ENCODE results near the gene CD59.

DNA sequence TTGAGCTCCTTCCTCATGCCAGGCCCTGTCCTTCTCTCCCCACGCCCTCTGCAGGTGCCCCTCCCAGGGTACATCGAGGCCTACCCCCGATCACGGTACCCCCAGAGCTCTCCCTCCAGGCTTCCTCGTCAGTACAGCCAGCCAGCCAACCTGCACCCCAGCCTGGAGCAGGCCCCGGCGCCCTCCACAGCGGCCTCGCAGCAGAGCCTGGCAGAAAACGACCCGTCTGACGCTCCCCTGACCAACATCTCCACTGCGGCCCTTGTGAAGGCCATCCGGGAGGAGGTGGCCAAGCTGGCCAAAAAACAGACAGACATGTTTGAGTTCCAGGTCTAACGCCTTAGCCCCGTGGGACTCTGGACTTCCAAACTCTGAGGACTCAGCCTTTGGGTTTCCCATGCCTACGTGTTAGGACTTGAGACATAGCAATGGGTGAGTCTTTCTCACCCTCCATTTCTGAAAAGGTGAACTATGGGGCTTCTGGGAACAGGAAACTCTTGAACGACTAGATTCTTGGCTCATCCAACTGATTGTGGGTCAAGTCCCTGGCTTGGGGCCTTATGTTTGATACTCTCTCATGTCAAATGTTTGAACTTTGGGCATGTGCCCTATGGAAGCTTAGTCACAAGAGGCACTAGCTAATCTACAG lies 68.3 kb downstream of the CD59 start:
- TF ChIP-seq RAD21 (CRISPR knock-in tag; conservative IDR thresholded peaks at IDR 0.05 in 1 of 2, IDR thresholded peaks at IDR 0.05 in 1 of 2) = no peak
- no peak for TF ChIP-seq CBFB (CRISPR knock-in tag; IDR thresholded peaks at IDR 0.05)
- no peak for TF ChIP-seq FOXK1 (CRISPR knock-in tag; IDR thresholded peaks at IDR 0.05; ENCODE audit: borderline replicate concordance)
- TF ChIP-seq CXXC5 (CRISPR knock-in tag; IDR thresholded peaks at IDR 0.05) = no peak
- TF ChIP-seq EP300 (IDR thresholded peaks at IDR 0.05; ENCODE audit: low read length) = no peak
- no peak for TF ChIP-seq NR1H2 (CRISPR knock-in tag; IDR thresholded peaks at IDR 0.05)
- no peak for TF ChIP-seq SMC3 (conservative IDR thresholded peaks at IDR 0.05; ENCODE audit: insufficient read depth, low read depth, low read length)
- no peak for TF ChIP-seq ZFP36 (IDR thresholded peaks at IDR 0.05; ENCODE audit: low read depth, low read length, partially characterized antibody)
- TF ChIP-seq JUNB (CRISPR knock-in tag; conservative IDR thresholded peaks at IDR 0.05) = no peak
- TF ChIP-seq POLR2AphosphoS5 (IDR thresholded peaks at IDR 0.05; ENCODE audit: control insufficient read depth, insufficient read depth, low read depth, low read length) = no peak
- no peak for TF ChIP-seq CTCF (IDR thresholded peaks at IDR 0.05 in 2 of 3, conservative IDR thresholded peaks at IDR 0.05 in 1 of 3; ENCODE audit: insufficient read depth in 2 of 3, low read depth in 1 of 3, low read length in 3 of 3)
- TF ChIP-seq MYC (IDR thresholded peaks at IDR 0.05; ENCODE audit: low read depth, low read length) = no peak
- TF ChIP-seq MYC (CRISPR knock-in tag; IDR thresholded peaks at IDR 0.05; ENCODE audit: borderline replicate concordance, low read depth) = no peak
- no peak for TF ChIP-seq ZBTB33 (CRISPR knock-in tag; IDR thresholded peaks at IDR 0.05)
- TF ChIP-seq ZZZ3 (IDR thresholded peaks at IDR 0.05) = no peak

Data from K562 (cell line).